Ecto neural progenitor cell (in vitro differentiated cells): ENCODE data around the gene KCTD1.

Source experiments
- DNase-seq: peaks from one replicate; pipeline ENCODE4 v3.0.0-alpha.2; 2018; ENCODE audit warnings: low spot score

Gene KCTD1

DNA sequence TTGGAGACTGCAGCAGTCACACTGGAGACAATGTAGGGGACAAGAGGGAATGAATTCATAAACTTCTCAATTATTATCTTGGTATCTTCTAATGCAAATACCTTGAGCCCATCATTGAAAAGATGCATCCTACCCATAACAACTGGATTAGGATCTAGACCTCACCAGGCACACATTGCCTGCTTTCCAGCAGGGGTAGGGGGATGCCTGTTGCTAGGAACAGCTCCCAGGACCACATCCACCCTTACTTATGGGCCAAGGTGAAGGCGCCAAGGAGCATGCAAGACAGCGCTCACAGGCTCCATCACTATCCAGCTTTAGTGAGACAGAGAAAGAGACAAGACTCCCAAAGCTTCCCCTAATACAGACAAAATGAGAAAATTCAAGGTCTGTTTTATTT, 24.4 kb downstream of the KCTD1 start:
- no peak for DNase-seq

DNA sequence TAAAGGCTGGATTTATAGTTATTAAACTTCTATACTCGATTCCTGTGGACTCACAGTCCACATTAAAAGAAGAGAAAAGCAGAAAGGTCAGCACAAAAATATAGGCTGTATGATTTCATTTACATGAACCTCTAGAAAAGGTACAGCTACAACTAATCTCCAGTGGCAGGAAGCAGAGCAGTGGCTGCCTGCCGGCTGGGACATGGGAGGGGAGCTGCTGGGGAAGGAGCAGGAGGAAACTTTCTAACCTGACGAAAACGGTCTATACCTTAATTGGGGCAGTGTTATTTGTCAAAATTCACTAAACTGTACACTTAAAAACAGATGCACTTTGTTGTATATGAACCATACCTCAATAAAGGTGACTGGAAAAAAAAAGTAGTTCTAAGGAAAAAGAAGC, 26.7 kb downstream of the KCTD1 start:
- peak; percentile 9 for DNase-seq

DNA sequence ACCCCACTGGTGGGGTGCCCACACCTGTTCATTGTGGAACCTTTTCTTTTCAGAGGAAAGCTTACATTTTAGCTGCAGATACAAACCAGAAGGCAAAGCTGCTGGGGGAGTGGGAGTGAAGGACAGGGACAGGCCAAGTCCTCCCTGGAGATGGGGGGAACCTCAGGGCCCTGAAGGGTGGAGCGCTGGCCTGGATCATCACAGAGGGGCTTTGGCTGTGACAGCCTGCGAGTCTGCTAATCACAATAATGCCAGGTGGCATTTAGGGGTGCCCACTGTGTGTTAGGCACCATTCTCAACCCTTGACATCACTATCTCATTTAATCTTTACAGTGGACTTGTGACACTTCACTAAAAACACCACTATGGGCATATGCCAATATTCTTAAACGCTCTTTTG, 27.4 kb downstream of the KCTD1 start:
- no peak for DNase-seq

DNA sequence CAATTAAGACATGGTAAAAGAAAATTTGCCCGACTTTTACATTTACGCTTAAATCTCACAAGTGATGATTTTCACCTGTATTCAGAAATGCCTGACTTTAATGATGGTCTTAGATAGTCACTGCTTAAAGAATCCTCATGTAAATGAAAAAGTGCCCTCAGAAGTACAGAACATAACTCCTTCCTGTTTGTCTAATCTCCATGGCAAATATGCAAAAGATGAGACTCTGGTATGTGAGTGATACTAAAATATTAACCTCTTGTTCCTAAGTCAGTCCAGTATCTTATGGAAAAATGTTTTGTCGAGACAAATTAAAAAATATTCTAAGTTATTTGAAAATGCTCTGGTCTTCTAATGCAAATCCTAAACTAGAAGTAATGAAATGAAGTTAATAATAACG, 29.2 kb downstream of the KCTD1 start:
- no peak for DNase-seq

DNA sequence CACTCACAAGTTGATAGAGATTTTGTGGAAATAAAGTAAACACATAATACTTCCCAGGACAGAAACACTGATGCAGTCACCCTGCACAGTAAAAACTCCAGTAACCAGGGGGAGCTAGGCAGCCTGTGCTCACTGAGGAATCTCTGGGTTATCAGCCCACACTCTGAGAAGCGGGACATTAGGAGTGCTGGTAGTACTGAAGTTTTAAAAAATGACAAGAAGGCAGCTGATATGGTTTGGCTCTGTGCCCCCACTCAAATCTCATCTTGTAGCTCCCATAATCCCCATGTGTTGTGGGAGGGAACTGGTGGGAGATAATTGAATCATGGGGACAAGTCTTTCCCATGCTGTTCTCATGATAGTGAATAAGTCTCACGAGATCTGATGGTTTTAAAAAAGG, 31.4 kb downstream of the KCTD1 start:
- DNase-seq, result no peak

DNA sequence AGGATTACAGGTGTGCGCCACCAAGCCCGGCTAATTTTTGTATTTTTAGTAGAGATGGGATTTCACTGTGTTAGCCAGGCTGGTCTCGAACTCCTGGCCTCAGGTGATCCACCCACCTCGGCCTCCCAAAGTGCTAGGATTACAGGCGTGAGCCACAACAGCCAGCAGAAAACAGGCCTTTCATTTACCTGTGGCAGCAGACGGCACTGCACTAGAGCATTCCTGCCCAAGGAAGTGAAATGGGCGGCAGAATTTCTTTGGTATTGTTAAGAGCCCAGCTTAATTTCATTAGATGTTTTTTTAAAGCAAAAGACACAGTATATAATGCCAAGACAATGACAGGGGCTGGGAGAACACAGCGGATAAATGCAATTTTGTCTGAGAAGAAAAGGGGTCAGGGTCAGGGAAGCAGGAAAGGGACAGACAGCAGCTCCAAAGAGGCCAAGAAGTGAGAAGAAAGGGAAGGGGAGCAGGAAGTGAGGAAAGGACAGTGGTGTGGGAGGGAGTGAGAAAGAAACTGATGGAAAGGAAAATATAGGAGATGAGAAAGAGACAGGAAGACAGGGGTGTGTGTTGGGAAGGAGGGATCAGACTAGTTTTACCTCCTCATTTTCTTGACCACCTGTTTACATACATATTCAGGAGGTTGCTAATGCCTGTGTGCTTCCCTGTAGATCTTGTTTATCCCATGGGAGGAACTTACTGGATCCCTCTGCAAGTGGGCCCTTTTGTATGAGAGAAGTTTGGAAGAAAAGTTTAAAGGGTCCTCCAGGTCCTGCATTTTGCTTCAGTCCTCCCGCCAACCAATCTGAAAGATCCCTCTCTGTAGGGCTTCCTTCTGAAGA, 32.5 kb downstream of the KCTD1 start:
- no peak for DNase-seq

DNA sequence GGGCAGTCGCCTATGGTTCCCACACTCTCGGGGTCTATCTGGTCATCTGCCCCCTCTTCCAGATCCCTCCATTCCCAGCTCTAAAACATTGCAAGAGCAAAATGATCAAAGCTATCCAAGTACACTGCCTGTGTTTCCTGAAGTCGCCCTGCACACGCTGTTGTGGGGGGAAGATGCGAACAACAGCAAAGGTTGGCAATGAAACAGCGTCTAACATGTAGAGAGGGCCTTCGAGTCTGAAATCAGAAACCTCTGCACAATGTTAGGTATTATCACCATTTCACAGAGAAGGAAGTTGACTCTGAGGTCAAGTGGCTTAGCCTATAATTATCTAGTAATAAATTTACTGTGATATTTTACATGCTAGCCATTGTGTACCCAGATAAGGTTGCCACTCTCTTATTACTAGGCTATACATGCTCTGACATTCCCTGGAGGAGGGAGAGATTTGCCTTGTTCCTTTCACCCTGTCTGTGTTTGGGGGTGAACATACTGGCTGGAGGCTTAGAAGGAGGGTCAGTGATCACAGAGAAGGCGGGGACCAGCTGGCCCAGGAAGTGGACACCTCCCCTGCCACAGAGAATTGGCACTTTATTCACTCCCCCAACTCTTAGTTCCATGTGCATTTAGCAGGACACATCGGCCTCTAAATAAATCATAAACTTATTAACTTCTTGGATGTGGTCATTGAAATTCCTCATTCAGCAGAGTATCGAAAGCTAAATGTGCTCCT, 36.8 kb downstream of the KCTD1 start:
- no peak for DNase-seq

DNA sequence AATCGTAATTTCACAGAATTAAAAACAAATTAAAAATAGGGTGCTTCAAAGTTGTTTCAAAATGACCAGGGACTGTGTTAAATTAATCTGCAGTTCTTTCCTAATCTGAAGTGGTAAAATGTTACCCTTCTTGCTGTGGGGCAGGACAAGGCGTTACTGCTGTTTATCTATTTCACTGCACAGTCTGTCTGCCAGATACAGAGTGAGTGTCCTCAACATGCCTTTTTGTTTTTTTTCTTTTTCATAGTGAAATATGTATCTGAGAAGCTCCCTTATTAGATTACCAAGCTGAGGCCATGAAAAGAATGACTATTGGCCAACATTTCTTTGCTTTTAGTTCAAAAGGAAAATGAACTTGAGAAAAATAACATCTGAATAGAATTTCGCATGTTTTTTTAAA, 38.0 kb downstream of the KCTD1 start:
- DNase-seq, result no peak

DNA sequence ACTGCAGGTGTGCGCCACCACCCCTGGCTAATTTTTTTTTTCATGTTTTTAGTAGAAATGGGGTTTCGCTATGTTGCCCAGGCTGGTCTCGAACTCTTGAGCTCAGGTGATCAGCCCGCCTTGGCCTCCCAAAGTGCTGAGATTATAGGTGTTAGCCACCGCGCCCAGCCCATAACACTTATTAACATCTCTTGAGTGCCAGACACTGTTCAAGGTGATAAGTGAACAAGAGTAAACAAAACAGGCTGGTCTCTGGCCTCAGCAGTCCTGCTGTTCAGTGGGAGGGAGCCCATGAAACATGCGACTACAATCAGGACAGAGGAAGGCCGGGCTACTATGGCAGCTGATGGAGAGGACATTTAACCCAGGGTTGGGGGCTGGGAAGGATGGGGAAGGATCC, 42.3 kb downstream of the KCTD1 start:
- no peak for DNase-seq

DNA sequence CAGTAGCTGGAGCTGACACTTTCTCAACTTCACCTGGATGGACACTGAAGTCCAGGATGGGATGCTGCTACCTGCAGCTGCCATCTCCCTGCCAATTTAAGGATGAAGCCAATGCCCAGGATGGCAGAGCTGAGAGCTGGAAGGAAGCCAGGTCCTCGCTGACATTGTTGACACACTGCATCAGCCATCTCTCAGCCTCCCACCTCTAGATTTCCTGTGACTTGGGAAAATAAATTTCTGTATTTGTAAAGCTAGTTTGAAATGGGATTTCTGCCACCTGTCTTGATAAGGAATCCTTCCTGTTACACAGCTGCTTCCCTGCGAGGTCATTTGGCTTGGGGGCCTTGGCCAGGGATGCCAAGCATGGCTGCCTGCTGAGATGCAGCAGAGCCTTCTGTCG, 43.5 kb downstream of the KCTD1 start:
- DNase-seq, result no peak

DNA sequence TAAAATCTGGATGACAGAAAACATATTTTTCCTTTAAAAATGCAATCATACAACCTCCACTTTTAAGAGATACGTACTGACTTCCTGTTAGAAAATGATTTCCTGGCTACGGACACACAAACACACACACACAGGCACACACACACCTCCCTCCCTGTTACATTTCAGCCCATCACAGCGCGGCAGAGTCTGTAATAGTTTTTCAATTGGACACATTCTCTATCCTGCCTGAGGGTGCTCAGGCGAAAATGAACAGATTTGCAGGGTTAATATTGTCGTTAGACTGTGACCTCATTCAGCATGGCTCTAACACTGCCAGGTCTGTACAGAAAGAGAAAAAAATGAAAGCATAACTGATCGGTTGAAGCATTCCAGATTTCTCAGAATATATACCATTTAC, 45.0 kb downstream of the KCTD1 start:
- DNase-seq, result no peak

DNA sequence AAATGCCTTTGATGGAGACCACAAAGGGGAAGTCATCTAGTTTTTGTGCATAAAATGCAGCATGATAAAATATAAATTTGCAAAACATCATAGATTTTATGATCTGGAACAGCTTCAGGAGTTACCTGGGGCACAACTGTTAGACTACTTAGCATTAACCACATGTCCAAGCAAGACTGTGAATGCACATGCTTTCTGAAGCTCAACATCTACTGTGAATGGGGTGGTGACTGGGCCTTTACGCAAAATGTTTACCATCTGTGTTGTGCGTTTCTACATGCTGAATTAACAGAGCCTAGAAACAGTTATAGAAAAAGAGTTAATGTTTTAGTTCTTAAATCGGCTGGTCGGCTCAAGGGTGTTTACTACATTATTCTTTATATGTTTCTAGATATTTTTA, 45.5 kb downstream of the KCTD1 start:
- no peak for DNase-seq

DNA sequence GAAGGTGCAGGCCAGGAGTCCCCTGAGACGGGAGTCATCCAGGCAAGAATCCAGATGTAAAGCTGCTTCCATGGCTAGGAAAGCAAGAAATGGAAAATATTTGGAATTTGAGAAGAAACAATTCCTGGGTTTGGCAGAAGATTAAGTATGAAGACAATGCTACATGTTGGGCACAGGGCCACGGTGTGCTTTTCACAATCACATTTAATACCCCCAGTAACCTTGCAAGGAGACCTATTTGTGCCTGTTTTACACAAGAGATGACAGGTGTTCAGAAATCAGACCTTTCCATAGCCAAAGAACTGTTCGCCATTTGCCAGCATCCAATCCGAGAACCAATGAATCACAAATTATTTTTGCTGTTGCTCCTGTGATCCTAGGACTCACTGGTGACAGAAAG, 50.5 kb downstream of the KCTD1 start:
- no peak for DNase-seq

DNA sequence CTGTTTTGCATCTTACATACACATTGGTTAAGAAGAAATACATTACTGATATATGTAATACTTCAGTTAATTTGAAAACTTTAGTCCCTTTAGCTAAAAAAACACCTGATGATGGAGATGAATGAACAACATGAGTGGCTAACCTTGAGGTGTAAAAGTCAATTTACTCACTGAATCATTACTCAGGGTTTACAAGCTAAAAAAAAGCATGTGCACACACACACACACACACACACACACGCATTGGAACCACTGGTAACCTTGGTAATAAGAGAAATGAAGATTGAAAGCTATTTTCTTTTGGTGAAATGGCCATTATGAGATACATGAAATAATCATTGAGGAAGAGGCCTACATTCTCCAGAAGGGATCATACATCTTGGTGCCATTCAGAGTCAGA, 51.8 kb downstream of the KCTD1 start:
- DNase-seq, result no peak

DNA sequence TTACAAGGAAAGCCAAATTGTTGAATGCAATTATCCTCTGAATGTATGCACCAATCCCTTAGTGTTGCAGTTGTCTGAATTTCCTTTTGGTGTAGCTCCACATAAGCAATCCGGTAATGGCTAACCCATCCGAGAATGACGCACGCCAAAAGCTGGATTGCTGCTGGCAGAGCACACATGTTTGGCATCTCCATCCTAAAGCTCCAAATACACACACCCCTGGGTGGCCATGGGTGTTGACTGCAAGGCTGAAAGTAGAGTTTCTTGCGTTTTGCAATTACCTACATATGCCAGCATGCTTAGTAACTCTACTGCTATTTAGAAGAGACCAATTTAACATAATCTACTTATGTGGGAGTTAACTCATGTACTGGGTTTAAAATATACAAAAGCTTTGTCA, 53.1 kb downstream of the KCTD1 start:
- DNase-seq, result no peak

DNA sequence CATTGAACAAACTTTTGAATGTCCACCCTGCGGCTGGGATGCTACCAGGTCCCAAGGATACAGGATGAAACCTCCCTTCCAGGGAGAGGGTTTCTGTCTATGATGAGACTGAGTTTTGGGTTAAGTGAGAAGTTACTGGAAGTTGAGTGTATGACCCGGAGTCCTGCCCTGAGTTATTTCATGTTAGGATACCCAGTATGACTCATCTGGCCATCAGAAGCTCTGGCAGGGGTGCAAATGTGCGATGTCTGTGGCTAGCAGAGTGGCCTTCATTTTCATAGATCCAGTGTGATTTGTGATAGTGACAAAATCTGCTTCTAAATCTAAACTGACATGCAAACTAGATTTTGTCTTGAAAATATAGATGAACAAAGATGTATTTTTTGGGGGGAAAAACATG, 55.3 kb downstream of the KCTD1 start:
- DNase-seq, result no peak

DNA sequence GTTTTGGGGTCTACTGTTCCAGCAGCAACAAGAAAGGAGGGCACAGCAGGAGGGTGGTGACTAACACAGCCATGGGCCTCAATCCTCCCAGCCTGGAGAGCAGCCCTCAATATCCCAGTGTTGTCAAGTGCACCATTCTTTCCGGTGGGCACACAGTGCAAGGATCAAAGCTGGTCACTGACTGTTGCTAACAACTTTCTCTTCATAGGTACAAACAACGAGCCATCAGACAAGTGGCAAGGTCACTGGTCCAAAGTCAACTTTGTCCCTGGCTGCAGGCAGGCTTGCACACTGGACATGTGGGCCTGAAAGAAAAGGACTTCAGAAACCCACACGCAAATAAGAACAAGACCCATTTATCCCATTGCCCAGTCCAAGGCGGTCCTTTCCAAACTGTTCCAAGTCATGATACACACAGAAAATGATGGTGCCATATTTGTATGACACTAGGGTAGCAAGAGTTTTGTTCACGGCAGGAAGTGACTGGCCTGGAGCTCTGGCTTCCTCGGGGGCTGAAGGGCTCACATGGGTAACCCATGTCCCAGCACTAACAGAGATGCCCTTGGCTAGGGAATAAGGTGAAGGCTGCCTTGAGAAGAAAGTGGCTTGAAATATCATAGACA, 57.0 kb downstream of the KCTD1 start:
- no peak for DNase-seq

DNA sequence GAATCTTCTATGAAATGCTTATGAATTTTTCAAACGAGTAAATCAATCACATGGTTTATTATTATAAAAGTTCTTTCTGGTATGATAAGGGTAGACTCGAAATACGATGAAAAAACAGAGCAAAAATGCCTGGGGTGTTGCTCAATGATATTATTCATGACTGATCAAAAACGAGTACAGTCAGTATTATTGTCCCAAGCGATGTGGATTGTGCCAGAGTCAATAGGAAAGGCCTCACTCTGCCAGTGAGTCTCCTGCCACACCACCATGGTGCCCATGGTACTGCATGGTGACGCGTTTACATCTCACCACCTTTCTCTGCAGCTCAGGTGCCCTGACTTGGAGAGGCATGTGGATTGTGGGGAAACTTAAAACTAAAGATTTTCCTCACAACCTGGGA, 58.5 kb downstream of the KCTD1 start:
- DNase-seq, result no peak

DNA sequence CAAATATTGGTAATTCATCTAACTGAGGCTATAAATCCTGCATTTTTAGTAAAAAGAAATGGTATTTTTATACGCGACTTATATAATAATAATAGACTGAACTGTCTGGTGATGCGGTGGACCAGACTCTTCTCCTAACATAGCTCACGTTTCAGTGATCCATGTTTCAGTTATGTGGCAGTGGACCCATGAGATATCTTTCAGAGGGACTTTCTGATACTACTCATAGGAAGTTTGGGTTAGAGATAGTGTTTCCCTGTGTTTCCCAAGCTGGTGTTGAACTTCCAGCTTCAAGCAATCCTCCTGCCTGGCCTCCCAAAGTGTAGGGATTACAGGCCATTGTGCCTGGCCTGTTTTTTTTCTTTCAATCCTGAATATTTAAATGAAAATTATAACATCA, 59.2 kb downstream of the KCTD1 start:
- DNase-seq, result no peak

DNA sequence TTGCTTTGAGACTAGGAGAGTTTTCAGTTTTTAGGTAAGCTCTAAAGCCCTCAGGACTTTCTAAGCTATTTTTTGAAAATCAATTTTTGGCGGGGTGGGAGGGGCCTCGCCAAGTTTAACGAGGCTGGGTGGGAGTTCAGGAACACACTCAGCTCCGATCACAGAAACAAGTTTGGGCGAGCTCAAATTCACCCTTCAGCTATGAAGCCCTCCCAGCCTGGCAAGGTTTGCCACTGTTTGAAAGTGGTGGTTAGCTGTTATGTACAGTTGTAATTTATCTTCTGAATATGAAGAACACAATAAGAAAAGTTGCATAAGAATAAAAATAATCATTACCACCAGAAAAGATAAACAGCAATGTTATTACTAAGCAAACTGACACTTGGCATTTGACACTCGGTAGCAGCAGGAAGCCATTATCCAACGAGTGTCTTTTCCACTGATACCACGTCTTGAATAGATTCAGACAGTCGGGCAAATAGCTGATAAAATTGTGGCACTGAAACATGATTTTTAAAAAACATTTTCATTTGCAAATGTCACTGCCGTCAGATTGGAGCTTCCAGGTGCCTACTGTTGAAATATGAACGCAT, 59.8 kb downstream of the KCTD1 start:
- no peak for DNase-seq

DNA sequence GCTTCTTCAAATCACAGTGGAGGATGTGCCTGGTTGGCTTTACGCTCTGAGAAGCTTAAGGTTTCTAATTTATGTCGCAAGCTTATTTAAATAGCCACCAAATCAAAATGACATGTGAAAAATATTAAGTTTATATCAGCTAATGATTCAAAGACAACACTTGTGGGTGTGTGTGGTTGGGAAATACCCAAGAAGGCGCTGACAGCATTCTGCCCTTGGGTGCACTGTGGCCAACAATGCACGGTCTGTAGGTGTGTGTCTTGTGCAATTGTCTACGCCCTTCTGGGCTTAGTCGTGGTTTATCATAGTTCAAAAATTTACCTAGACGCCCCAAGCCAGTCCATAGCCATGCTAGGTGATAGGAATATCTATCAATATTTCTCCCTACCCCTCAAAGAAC, 60.9 kb downstream of the KCTD1 start:
- DNase-seq, result no peak

DNA sequence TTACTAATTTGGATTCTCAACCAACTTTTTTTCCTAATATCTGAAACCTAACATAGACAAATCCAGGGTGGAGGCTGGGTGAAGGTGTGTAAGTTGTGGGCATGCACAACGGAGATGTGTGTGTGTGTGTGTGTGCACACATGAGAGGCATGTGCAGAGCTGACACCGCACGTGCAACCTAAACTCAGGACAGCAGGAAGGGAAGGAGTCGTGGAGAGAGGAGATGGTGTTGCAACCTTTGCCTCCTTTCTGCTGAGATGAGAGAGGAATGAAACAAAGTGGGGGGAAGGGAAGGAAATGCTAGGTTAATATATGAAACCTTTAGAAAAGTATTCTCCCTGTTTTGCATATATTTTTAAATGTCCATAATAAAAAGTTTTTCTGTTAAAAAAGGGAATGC, 64.7 kb downstream of the KCTD1 start:
- no peak for DNase-seq

DNA sequence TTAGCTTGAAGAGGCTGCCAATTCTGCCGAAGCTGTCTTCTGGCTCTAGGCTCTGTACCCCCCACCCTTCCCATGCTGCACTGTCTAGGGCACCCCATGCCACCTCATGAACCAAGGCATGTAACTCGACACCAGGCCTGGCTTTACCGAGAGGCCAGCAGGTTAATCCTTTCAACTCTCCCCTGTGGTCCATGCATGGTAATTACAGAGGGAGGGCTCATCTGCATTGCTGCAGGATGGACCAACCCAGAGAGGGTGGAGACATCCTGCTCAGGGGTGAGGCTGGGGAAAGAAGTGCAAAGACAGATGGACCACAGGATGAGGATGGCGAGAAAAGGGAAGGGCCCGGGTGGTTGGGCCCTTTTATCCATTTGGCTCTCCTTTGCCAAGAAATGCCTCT, 65.8 kb downstream of the KCTD1 start:
- peak; percentile 69 for DNase-seq
